NCI-H2227 treated with DMSO at 0.1 percent for 48 hours (cell line): ENCODE results near the gene DSCAML1.
"Not testable (repeated sequence)": the region's sequence is repeated elsewhere in the genome, so short reads cannot be mapped to it uniquely, and the experiment has no call there.

Experiments used
- DNase-seq: peaks from one replicate; lab custom pipeline; 2025; lab: John Stamatoyannopoulos, UW

DSCAML1 gene

GRCh38 chr11:117819096-117820040, 22.4 kb upstream of the DSCAML1 start:
- DNase-seq, result peak; percentile 35

GRCh38 chr11:117818041-117818873, 21.2 kb upstream of the DSCAML1 start:
- no peak for DNase-seq

GRCh38 chr11:117817368-117818040, 20.5 kb upstream of the DSCAML1 start:
- peak; percentile 77 for DNase-seq

- DNase-seq, result no peak
Measured at GRCh38 chr11:117816846-117817367, 19.9 kb upstream of the DSCAML1 start.

- DNase-seq, result peak; percentile 20
Measured at GRCh38 chr11:117816151-117816741, 19.2 kb upstream of the DSCAML1 start.

GRCh38 chr11:117815262-117815803, 18.3 kb upstream of the DSCAML1 start:
- no peak for DNase-seq

GRCh38 chr11:117814766-117815261, 17.8 kb upstream of the DSCAML1 start:
- peak; percentile 46 for DNase-seq

- no peak for DNase-seq
Measured at GRCh38 chr11:117814204-117814765, 17.3 kb upstream of the DSCAML1 start.

GRCh38 chr11:117810056-117810451, 13.0 kb upstream of the DSCAML1 start:
- DNase-seq, result not testable (repeated sequence)

GRCh38 chr11:117809236-117810055, 12.4 kb upstream of the DSCAML1 start:
- DNase-seq, result peak; percentile 69

GRCh38 chr11:117808784-117809183, 11.8 kb upstream of the DSCAML1 start:
- no peak for DNase-seq

GRCh38 chr11:117807482-117808327, 10.7 kb upstream of the DSCAML1 start:
- peak; percentile 58 for DNase-seq

GRCh38 chr11:117806846-117807245, 9.8 kb upstream of the DSCAML1 start:
- DNase-seq, result no peak

- no peak for DNase-seq
Measured at GRCh38 chr11:117805045-117805444, 8.0 kb upstream of the DSCAML1 start.

- no peak for DNase-seq
Measured at GRCh38 chr11:117803896-117804295, 6.9 kb upstream of the DSCAML1 start.

- no peak for DNase-seq
Measured at GRCh38 chr11:117799634-117800033, 2.6 kb upstream of the DSCAML1 start.

GRCh38 chr11:117796456-117796871, 552 bp downstream of the DSCAML1 start:
- no peak for DNase-seq

GRCh38 chr11:117795638-117796455, 1.2 kb downstream of the DSCAML1 start:
- DNase-seq, result no peak
